Hepatocyte (in vitro differentiated cells): ENCODE data around the gene SYNGR2.

Source experiments
- CTCF ChIP-seq: fragments of 200-600 bp; sonication (generic); IDR thresholded peaks from 2 replicates; pipeline ENCODE4 v1.5.1; 2016; ENCODE audit warnings: antibody characterized with exemption, mild to moderate bottlenecking; ENCODE audit not compliant: poor library complexity
- EZH2phosphoT487 ChIP-seq: fragments of 200-600 bp; sonication (generic); IDR thresholded peaks from one replicate; pipeline ENCODE4 v1.6.1; 2018; ENCODE audit warnings: antibody characterized with exemption, mild to moderate bottlenecking, low read depth, moderate library complexity; ENCODE audit not compliant: unreplicated experiment, severe bottlenecking

GRCh38 chr17:78206298-78206697 is 37.9 kb downstream of the SYNGR2 start:
- no peak for TF ChIP-seq CTCF
- no peak for TF ChIP-seq EZH2phosphoT487
